ENCODE measurements around the gene CD48. TPM values are rescaled to one million over a fixed set of nuclear protein-coding genes. Genes with fewer than 3 reads are reported as not detected.

The CD48 gene
- total RNA-seq, 2 donors from 2014 or later: 0.55 to 1.1 TPM

DNA sequence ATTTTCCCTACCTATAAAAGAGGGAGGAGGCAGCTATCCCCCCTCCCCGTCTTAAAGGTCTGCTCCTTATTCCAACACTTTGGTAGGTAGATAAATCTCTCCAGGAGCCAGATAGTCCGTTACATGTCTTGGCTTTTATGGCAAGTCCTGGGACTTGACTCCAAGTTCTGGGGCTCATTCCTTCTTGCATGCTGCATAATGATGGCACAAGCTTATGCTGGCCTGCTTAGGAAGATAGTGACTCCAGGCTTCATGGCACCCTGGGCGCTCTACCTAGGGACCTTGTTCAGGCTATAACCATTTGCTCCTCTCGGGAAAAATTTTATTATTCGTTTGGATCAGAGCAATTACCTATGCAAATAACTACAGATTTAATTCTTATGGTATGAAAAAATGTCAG is 68.5 kb downstream of the CD48 start:
- H3K9ac ChIP-seq (ENCODE audit: extremely low read depth, low read length, poor library complexity, severe bottlenecking): no peak overlapping the region
- no peak overlapping the region for H3K4me3 ChIP-seq (ENCODE audit: low read length)
- H3K4me1 ChIP-seq (ENCODE audit: control insufficient read depth, insufficient read depth, low read length): peaks cover 5% of the 10 kb centered on the region
- no peaks in the 10 kb centered on the region for H3K27me3 Mint-ChIP-seq (ENCODE audit: insufficient read depth)
- H3K4me3 Mint-ChIP-seq: no peak overlapping the region
- TF ChIP-seq, protein P1, sequence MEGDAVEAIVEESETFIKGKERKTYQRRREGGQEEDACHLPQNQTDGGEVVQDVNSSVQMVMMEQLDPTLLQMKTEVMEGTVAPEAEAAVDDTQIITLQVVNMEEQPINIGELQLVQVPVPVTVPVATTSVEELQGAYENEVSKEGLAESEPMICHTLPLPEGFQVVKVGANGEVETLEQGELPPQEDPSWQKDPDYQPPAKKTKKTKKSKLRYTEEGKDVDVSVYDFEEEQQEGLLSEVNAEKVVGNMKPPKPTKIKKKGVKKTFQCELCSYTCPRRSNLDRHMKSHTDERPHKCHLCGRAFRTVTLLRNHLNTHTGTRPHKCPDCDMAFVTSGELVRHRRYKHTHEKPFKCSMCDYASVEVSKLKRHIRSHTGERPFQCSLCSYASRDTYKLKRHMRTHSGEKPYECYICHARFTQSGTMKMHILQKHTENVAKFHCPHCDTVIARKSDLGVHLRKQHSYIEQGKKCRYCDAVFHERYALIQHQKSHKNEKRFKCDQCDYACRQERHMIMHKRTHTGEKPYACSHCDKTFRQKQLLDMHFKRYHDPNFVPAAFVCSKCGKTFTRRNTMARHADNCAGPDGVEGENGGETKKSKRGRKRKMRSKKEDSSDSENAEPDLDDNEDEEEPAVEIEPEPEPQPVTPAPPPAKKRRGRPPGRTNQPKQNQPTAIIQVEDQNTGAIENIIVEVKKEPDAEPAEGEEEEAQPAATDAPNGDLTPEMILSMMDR (conservative IDR thresholded peaks at IDR 0.05): no peak
- no peak overlapping the region for H3K27ac Mint-ChIP-seq
- 93 to 100% methylated on average over 1 to 5 of the region's 5 CpGs for WGBS, 2 experiments (ENCODE audit: insufficient coverage in 1 of 2, insufficient read length in 1 of 2)
- DNase-seq: no peak
- H3K4me1 Mint-ChIP-seq: peaks cover 25% of the 10 kb centered on the region
- H3K9me3 Mint-ChIP-seq: no peaks in the 10 kb centered on the region
- H3K36me3 ChIP-seq (ENCODE audit: control insufficient read depth, insufficient read depth, low read length): no peaks in the 10 kb centered on the region
- no peaks in the 10 kb centered on the region for H3K36me3 Mint-ChIP-seq (ENCODE audit: low read depth)
- no peak overlapping the region for H3K27ac ChIP-seq (ENCODE audit: low read depth, low read length)
- H3K27me3 ChIP-seq (ENCODE audit: control insufficient read depth, insufficient read depth, low read length, poor library complexity, severe bottlenecking): no peaks in the 10 kb centered on the region
- no peaks in the 10 kb centered on the region for H3K9me3 ChIP-seq (ENCODE audit: control insufficient read depth, low read length)

DNA sequence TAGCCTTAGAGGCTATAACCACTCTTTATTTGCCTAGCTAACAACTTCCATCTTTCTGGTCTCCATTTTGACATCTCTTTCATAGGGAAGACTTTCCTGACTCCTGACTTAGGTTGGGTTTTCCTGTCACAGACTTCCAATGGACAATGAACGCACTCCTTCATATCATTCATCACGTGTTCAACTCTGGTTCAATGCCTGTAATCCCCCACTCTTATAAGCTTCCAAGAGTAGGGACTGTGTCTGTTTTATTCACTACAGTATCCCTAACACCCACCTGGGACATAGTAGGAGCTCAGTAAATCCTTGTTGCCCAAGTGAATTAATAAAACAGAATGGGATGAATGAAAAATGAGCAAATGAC is 69.4 kb downstream of the CD48 start:
- H3K36me3 Mint-ChIP-seq (ENCODE audit: low read depth): no peaks in the 10 kb centered on the region
- no peaks in the 10 kb centered on the region for H3K9me3 Mint-ChIP-seq
- 97 to 100% methylated on average over 2 of the region's 2 CpGs for WGBS, 2 experiments (ENCODE audit: insufficient coverage in 1 of 2, insufficient read length in 1 of 2)
- H3K27ac Mint-ChIP-seq: no peak overlapping the region
- TF ChIP-seq, protein P1 (conservative IDR thresholded peaks at IDR 0.05): no peak
- Histone ChIP-seq H3K4me1 (ENCODE audit: control insufficient read depth, insufficient read depth, low read length) (peaks cover 9% of the 10 kb centered on the region), H3K4me3 (ENCODE audit: low read length) (no peak overlapping the region), H3K9ac (ENCODE audit: extremely low read depth, low read length, poor library complexity, severe bottlenecking) (no peak overlapping the region), H3K36me3 (ENCODE audit: control insufficient read depth, insufficient read depth, low read length) (no peaks in the 10 kb centered on the region), H3K27me3 (ENCODE audit: control insufficient read depth, insufficient read depth, low read length, poor library complexity, severe bottlenecking) (no peaks in the 10 kb centered on the region), H3K27ac (ENCODE audit: low read depth, low read length) (no peak overlapping the region), H3K9me3 (ENCODE audit: control insufficient read depth, low read length) (no peaks in the 10 kb centered on the region)
- H3K4me3 Mint-ChIP-seq: no peak overlapping the region
- H3K4me1 Mint-ChIP-seq: peaks cover 34% of the 10 kb centered on the region
- DNase-seq: no peak
- H3K27me3 Mint-ChIP-seq (ENCODE audit: insufficient read depth): no peaks in the 10 kb centered on the region

DNA sequence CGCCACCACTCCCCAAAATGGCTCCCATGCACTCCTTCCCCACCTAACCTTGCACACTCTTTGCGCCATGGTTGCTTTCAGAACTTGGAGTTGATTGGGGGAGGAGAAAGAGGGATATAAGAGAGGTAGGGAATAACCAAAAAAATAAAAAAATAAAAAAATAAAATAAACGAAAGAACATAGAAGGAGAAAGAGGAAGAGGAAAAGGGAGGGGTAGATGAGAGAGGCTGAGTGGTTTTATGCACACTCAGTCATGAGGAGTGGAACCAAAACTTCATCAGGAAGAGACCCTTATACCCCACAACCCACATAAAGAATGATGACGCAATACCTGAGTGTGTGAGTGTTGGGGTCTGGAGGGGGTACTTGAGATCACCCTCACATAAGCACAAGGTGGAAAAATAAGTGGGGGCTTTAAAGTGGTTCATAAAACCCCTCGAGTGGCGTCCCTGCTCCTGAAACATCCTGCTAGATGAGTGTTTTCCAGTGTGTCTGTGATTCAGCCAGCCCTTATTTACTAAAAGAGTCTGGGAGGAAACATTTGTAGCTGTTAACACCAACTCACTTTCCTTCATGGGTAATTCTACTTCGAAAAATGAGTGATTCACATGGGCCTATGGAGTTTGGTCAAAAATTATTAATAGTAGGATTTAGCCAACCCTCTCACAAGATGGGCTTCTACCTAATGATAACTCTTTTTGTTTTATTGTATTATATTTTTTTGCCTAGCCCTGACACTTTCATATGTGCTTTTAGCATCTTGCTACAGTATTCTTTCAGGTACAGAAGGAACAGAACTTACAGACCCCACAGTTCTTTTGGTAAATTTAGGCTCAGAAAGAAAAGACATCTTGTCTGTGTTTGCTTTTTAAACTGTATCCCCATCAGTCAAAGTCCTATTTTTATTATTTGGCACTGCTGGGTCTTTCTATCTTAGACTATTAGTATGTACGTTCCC is 70.0 kb downstream of the CD48 start:
- WGBS, 2 experiments (ENCODE audit: insufficient coverage in 1 of 2, insufficient read length in 1 of 2): 92% methylated on average over 3 to 5 of the region's 8 CpGs
- H3K27me3 ChIP-seq (ENCODE audit: control insufficient read depth, insufficient read depth, low read length, poor library complexity, severe bottlenecking): no peaks in the 10 kb centered on the region
- H3K4me3 Mint-ChIP-seq: no peak overlapping the region
- H3K27ac Mint-ChIP-seq: no peak overlapping the region
- no peaks in the 10 kb centered on the region for H3K9me3 Mint-ChIP-seq
- peaks cover 41% of the 10 kb centered on the region for H3K4me1 Mint-ChIP-seq
- H3K27me3 Mint-ChIP-seq (ENCODE audit: insufficient read depth): no peaks in the 10 kb centered on the region
- H3K9ac ChIP-seq (ENCODE audit: extremely low read depth, low read length, poor library complexity, severe bottlenecking): no peak overlapping the region
- no peak overlapping the region for H3K4me3 ChIP-seq (ENCODE audit: low read length)
- no peaks in the 10 kb centered on the region for H3K9me3 ChIP-seq (ENCODE audit: control insufficient read depth, low read length)
- H3K27ac ChIP-seq (ENCODE audit: low read depth, low read length): no peak overlapping the region
- no peaks in the 10 kb centered on the region for H3K36me3 ChIP-seq (ENCODE audit: control insufficient read depth, insufficient read depth, low read length)
- H3K4me1 ChIP-seq (ENCODE audit: control insufficient read depth, insufficient read depth, low read length): peaks cover 15% of the 10 kb centered on the region
- no peak for DNase-seq
- TF ChIP-seq, protein P1 (conservative IDR thresholded peaks at IDR 0.05): no peak
- no peaks in the 10 kb centered on the region for H3K36me3 Mint-ChIP-seq (ENCODE audit: low read depth)

All from endodermal cell (in vitro differentiated cells).